Activated CD8-positive, alpha-beta T cell treated with anti-CD3 and anti-CD28 coated beads for 36 hours (primary cell): ENCODE results near the gene UBTF. TPM values are rescaled to one million over a fixed set of nuclear protein-coding genes. Genes with fewer than 3 reads are reported as not detected.

ENCODE experiments used
- ATAC-seq: fragments of 200-7000 bp; cut with Tn5 transposase; one replicate; pipeline ENCODE4 v1.10.0; 2021; ENCODE audit warnings: mild to moderate bottlenecking, moderate library complexity
- CTCF ChIA-PET: fragments of 350-600 bp; sonication (Branson Sonifier 250); formaldehyde crosslinking; loops from one replicate; lab custom pipeline; 2021; ENCODE audit warnings: antibody characterized with exemption; lab: Charles Lee
- POLR2A ChIA-PET: fragments of 350-600 bp; sonication (Branson Sonifier 250); formaldehyde crosslinking; loops from one replicate; lab custom pipeline; 2021; ENCODE audit warnings: antibody characterized with exemption; lab: Charles Lee
- DNase-seq: peaks from one replicate; pipeline ENCODE4 v3.0.0-alpha.2; 2020
- H3K27ac Mint-ChIP-seq: one replicate; pipeline ENCODE4 v1.8.0; 2021; ENCODE audit warnings: mild to moderate bottlenecking, mixed read lengths
- H3K27me3 Mint-ChIP-seq: one replicate; pipeline ENCODE4 v1.8.0; 2021; ENCODE audit warnings: mixed read lengths
- H3K36me3 Mint-ChIP-seq: one replicate; pipeline ENCODE4 v1.8.0; 2021; ENCODE audit warnings: low read depth, mixed read lengths
- H3K4me1 Mint-ChIP-seq: one replicate; pipeline ENCODE4 v1.8.0; 2021; ENCODE audit warnings: low read depth, mixed read lengths
- H3K4me3 Mint-ChIP-seq: one replicate; pipeline ENCODE4 v1.8.0; 2021; ENCODE audit warnings: mild to moderate bottlenecking, moderate library complexity, mixed read lengths
- H3K9me3 Mint-ChIP-seq: one replicate; pipeline ENCODE4 v1.8.0; 2021; ENCODE audit warnings: mixed read lengths
- CTCF ChIP-seq: fragments of 200-600 bp; IDR thresholded peaks from one replicate; pipeline ENCODE4 v1.8.0; 2022; ENCODE audit warnings: antibody characterized with exemption, mild to moderate bottlenecking
- intact Hi-C: fragments of 100-400 bp; cut with micrococcal nuclease; formaldehyde crosslinking; loops from one replicate; pipeline ENCODE4 v1.10.0; 2022
- total RNA-seq, 2 experiments: library from RNA; stranded (reverse); gene quantifications; one replicate each; pipeline ENCODE4 v1.2.3, GENCODE V29; 2021

UBTF gene
- total RNA-seq, 2 experiments from 2014 or later: 129 to 135 TPM

GRCh38 chr17:44266402-44267164, 47.1 kb upstream of the UBTF start:
- CTCF ChIA-PET: interaction anchor here (0.7 kb wide), 1 partner anchor 19 kb away, joined by 4 read pairs; no protein-coding TSS in a partner anchor
- POLR2A ChIA-PET: no interaction called here
- H3K27ac Mint-ChIP-seq: no peak overlapping the region
- intact Hi-C loops: no loop called here
- no peak overlapping the region for H3K4me3 Mint-ChIP-seq
- DNase-seq (no peak), ATAC-seq (no peak)
- H3K27me3 Mint-ChIP-seq: no peaks in the 10 kb centered on the region
- H3K4me1 Mint-ChIP-seq: no peaks in the 10 kb centered on the region
- H3K36me3 Mint-ChIP-seq: no peaks in the 10 kb centered on the region
- no peak for TF ChIP-seq CTCF
- H3K9me3 Mint-ChIP-seq: no peaks in the 10 kb centered on the region

- Mint-ChIP-seq H3K27ac (no peak overlapping the region), H3K4me1 (no peaks in the 10 kb centered on the region), H3K9me3 (no peaks in the 10 kb centered on the region), H3K27me3 (no peaks in the 10 kb centered on the region), H3K36me3 (no peaks in the 10 kb centered on the region), H3K4me3 (no peak overlapping the region)
- ATAC-seq (no peak), DNase-seq (no peak)
- CTCF ChIA-PET: interaction anchor here (1.8 kb wide), 1 partner anchor 53 kb away, joined by 4 read pairs; no protein-coding TSS in a partner anchor
- intact Hi-C loops: no loop called here
- TF ChIP-seq CTCF: no peak
- POLR2A ChIA-PET: interaction anchor here (0.5 kb wide), 1 partner anchor 57 kb away, joined by 3 read pairs; no protein-coding TSS in a partner anchor
These were observed 43.9 kb upstream of the UBTF start for GRCh38 chr17:44263345-44263902.

GRCh38 chr17:44262654-44263225, 43.3 kb upstream of the UBTF start:
- H3K4me3 Mint-ChIP-seq: no peak overlapping the region
- H3K36me3 Mint-ChIP-seq: no peaks in the 10 kb centered on the region
- no peak for TF ChIP-seq CTCF
- ChIA-PET CTCF (interaction anchor here (1.8 kb wide), 1 partner anchor 53 kb away, joined by 4 read pairs; no protein-coding TSS in a partner anchor), POLR2A (interaction anchor here (0.5 kb wide), 2 partner anchors 56 to 282 kb away, joined by 3 to 4 read pairs; no protein-coding TSS in a partner anchor)
- no peak for ATAC-seq
- H3K4me1 Mint-ChIP-seq: no peaks in the 10 kb centered on the region
- no peak for DNase-seq
- H3K27ac Mint-ChIP-seq: no peak overlapping the region
- intact Hi-C loops: no loop called here
- no peaks in the 10 kb centered on the region for H3K9me3 Mint-ChIP-seq
- H3K27me3 Mint-ChIP-seq: no peaks in the 10 kb centered on the region

GRCh38 chr17:44260296-44260695, 40.8 kb upstream of the UBTF start:
- Mint-ChIP-seq H3K4me1 (no peaks in the 10 kb centered on the region), H3K4me3 (no peak overlapping the region), H3K9me3 (no peaks in the 10 kb centered on the region), H3K27me3 (no peaks in the 10 kb centered on the region), H3K27ac (no peak overlapping the region), H3K36me3 (no peaks in the 10 kb centered on the region)
- intact Hi-C loops: no loop called here
- no peak for TF ChIP-seq CTCF
- ATAC-seq (no peak), DNase-seq (no peak)
- POLR2A ChIA-PET: interaction anchor here (1.0 kb wide), 1 partner anchor 43 kb away, joined by 3 read pairs; no protein-coding TSS in a partner anchor
- CTCF ChIA-PET: no interaction called here
